H1 (cell line): ENCODE measurements around the gene LRRC4C. TPM values are rescaled to one million over a fixed set of nuclear protein-coding genes. Genes with fewer than 3 reads are reported as not detected.

Experiments used
- CTCF ChIA-PET: fragments of 300-600 bp; sonication (Branson Sonifier 250); formaldehyde crosslinking; loops from one replicate; lab custom pipeline; 2021; ENCODE audit not compliant: partially characterized antibody; lab: Charles Lee
- POLR2A ChIA-PET: fragments of 300-600 bp; sonication (Branson Sonifier 250); formaldehyde crosslinking; loops from one replicate; lab custom pipeline; 2021; ENCODE audit warnings: inconsistent platforms; ENCODE audit not compliant: partially characterized antibody; lab: Charles Lee
- DNase-seq, 2 experiments: peaks; one replicate each; pipeline versions ENCODE4 v3.0.0 to v3.0.0-alpha.2; 2010 to 2022; ENCODE audit warnings: low spot score in 2 of 2, low read depth in 1 of 2, mixed read lengths in 1 of 2
- FAIRE-seq: peaks from 2 replicates; lab custom pipeline; 2011; peaks lifted over from hg19 to GRCh38; lab: Jason Lieb, UNC
- H2AFZ ChIP-seq: 2 replicates; pipeline ENCODE4 v1.8.1; 2012; ENCODE audit warnings: low read length, inconsistent platforms
- H2AK5ac ChIP-seq: 2 replicates; pipeline ENCODE4 v1.6.1; 2013; ENCODE audit warnings: low read depth, low read length
- H2BK120ac ChIP-seq: replicated peaks from 2 replicates; pipeline ENCODE3; 2013; ENCODE audit warnings: low read depth, low read length, inconsistent platforms
- H2BK12ac ChIP-seq: 2 replicates; pipeline ENCODE4 v1.6.1; 2013; ENCODE audit warnings: low read depth, low read length
- H2BK15ac ChIP-seq: 2 replicates; pipeline ENCODE4 v1.6.1; 2013; ENCODE audit warnings: low read length
- H2BK20ac ChIP-seq: 2 replicates; pipeline ENCODE4 v1.6.1; 2013; ENCODE audit warnings: low read length
- H2BK5ac ChIP-seq: 2 replicates; pipeline ENCODE4 v1.6.1; 2013; ENCODE audit warnings: low read depth, low read length
- H3K14ac ChIP-seq: 2 replicates; pipeline ENCODE4 v1.6.1; 2013; ENCODE audit warnings: inconsistent platforms; ENCODE audit not compliant: insufficient read length
- H3K18ac ChIP-seq: 2 replicates; pipeline ENCODE4 v1.6.1; 2013; ENCODE audit warnings: low read length; ENCODE audit errors: extremely low read depth
- H3K23ac ChIP-seq: 2 replicates; pipeline ENCODE4 v1.6.1; 2013; ENCODE audit warnings: inconsistent platforms; ENCODE audit not compliant: insufficient read length
- H3K23me2 ChIP-seq: 2 replicates; pipeline ENCODE4 v1.6.1; 2013; ENCODE audit warnings: low read depth, low read length
- H3K27ac ChIP-seq: 2 replicates; pipeline ENCODE4 v1.6.1; 2011; ENCODE audit warnings: low read depth, low read length, inconsistent platforms
- H3K27me3 ChIP-seq, 4 experiments: replicated peaks in 1 of 4; 1 replicate in 1 of 4; 2 replicates in 3 of 4; pipeline versions ENCODE4 v1.6.1 to v1.8.1; 2011 to 2013; ENCODE audit warnings: low read length in 3 of 4, mild to moderate bottlenecking in 3 of 4, inconsistent platforms in 2 of 4, mixed read lengths in 2 of 4, moderate library complexity in 1 of 4; ENCODE audit not compliant: control insufficient read depth in 3 of 4, insufficient read depth in 3 of 4; ENCODE audit errors: extremely low read depth in 1 of 4
- H3K36me3 ChIP-seq, 4 experiments: 2 replicates each; pipeline versions ENCODE4 v1.6.1 to v1.8.1; 2011 to 2013; ENCODE audit warnings: mild to moderate bottlenecking in 4 of 4, low read length in 3 of 4, moderate library complexity in 2 of 4, control low read depth in 1 of 4, inconsistent platforms in 1 of 4; ENCODE audit not compliant: insufficient read depth in 4 of 4, control insufficient read depth in 2 of 4
- H3K4ac ChIP-seq: replicated peaks from 2 replicates; pipeline ENCODE3; 2013; ENCODE audit warnings: low read length, low read depth, mixed read lengths, inconsistent platforms; ENCODE audit not compliant: insufficient read length
- H3K4me1 ChIP-seq, 4 experiments: replicated peaks in 1 of 4; 1 replicate in 1 of 4; 2 replicates in 3 of 4; pipeline versions ENCODE4 v1.6.1 to v1.8.1; 2011 to 2013; ENCODE audit warnings: low read length in 3 of 4, inconsistent platforms in 2 of 4, mixed read lengths in 1 of 4; ENCODE audit not compliant: insufficient read depth in 4 of 4, control insufficient read depth in 3 of 4
- H3K4me2 ChIP-seq, 2 experiments: 2 replicates each; pipeline versions ENCODE4 v1.6.1 to v1.8.1; 2011 to 2013; ENCODE audit warnings: low read depth in 2 of 2, low read length in 2 of 2, control low read depth in 1 of 2, inconsistent platforms in 1 of 2, mild to moderate bottlenecking in 1 of 2; ENCODE audit not compliant: insufficient read depth in 1 of 2
- H3K4me3 ChIP-seq, 4 experiments: fragments of 200-600, 300-600 bp in 1 of 4; sonication (generic), shearing (Covaris generic), sonication (Bioruptor Twin) in 1 of 4; 2 replicates each; pipeline versions ENCODE4 v1.5.1 to v1.8.1; 2011 to 2016; ENCODE audit warnings: low read length in 4 of 4, low read depth in 3 of 4, control low read depth in 2 of 4, inconsistent platforms in 2 of 4, mild to moderate bottlenecking in 2 of 4, mixed read lengths in 1 of 4, moderate library complexity in 1 of 4; ENCODE audit not compliant: insufficient read depth in 2 of 4; ENCODE audit errors: extremely low read depth in 1 of 4
- H3K56ac ChIP-seq: replicated peaks from 2 replicates; pipeline ENCODE3; 2013; ENCODE audit warnings: low read depth, mild to moderate bottlenecking, mixed read lengths, low read length, inconsistent platforms; ENCODE audit not compliant: insufficient read length
- H3K79me1 ChIP-seq: 2 replicates; pipeline ENCODE4 v1.6.1; 2013; ENCODE audit warnings: low read depth, low read length, control low read depth
- H3K79me2 ChIP-seq, 2 experiments: 2 replicates each; pipeline versions ENCODE4 v1.6.1 to v1.8.1; 2012 to 2013; ENCODE audit warnings: low read length in 2 of 2, mild to moderate bottlenecking in 2 of 2, inconsistent platforms in 1 of 2; ENCODE audit not compliant: insufficient read depth in 2 of 2, control insufficient read depth in 1 of 2
- H3K9ac ChIP-seq, 4 experiments: replicated peaks in 1 of 4; 1 replicate in 1 of 4; 2 replicates in 3 of 4; pipeline versions ENCODE4 v1.6.1 to v1.8.1; 2011 to 2013; ENCODE audit warnings: low read depth in 3 of 4, low read length in 3 of 4, control low read depth in 2 of 4, mild to moderate bottlenecking in 2 of 4, moderate library complexity in 2 of 4, inconsistent platforms in 1 of 4; ENCODE audit errors: extremely low read depth in 1 of 4
- H3K9me3 ChIP-seq, 2 experiments: 2 replicates each; pipeline versions ENCODE4 v1.6.1 to v1.8.1; 2012 to 2013; ENCODE audit warnings: mild to moderate bottlenecking in 2 of 2, moderate library complexity in 2 of 2, control low read depth in 1 of 2, inconsistent platforms in 1 of 2, low read depth in 1 of 2, low read length in 1 of 2, mixed read lengths in 1 of 2; ENCODE audit not compliant: insufficient read depth in 2 of 2
- H4K20me1 ChIP-seq, 2 experiments: replicated peaks in 1 of 2; 2 replicates each; pipeline versions ENCODE3 to v1.8.1; 2011 to 2013; ENCODE audit warnings: inconsistent platforms in 2 of 2, low read length in 2 of 2, mild to moderate bottlenecking in 1 of 2; ENCODE audit not compliant: insufficient read depth in 2 of 2, control insufficient read depth in 1 of 2
- H4K5ac ChIP-seq: 2 replicates; pipeline ENCODE4 v1.6.1; 2013; ENCODE audit warnings: low read length, low read depth, mixed read lengths, inconsistent platforms; ENCODE audit not compliant: insufficient read length
- H4K8ac ChIP-seq: 2 replicates; pipeline ENCODE4 v1.8.0; 2013; ENCODE audit warnings: mild to moderate bottlenecking, moderate library complexity, low read length, inconsistent platforms; ENCODE audit not compliant: insufficient read depth; ENCODE audit errors: extremely low read depth
- H4K91ac ChIP-seq: replicated peaks from 2 replicates; pipeline ENCODE3; 2013; ENCODE audit warnings: low read length, mixed read lengths, inconsistent platforms; ENCODE audit not compliant: insufficient read length
- BACH1 ChIP-seq: IDR thresholded peaks from 2 replicates; pipeline ENCODE4 v1.6.1; 2012; ENCODE audit warnings: low read length, improper control_type of control experiment
- BCL11A ChIP-seq, 2 experiments: IDR thresholded peaks; one replicate each; pipeline ENCODE4 v1.6.1; 2011; ENCODE audit warnings: low read depth in 2 of 2, low read length in 2 of 2, mild to moderate bottlenecking in 2 of 2
- CHD1 ChIP-seq: IDR thresholded peaks from 2 replicates; pipeline ENCODE4 v1.6.1; 2012; ENCODE audit warnings: low read depth, low read length, improper control_type of control experiment
- FOSL1 ChIP-seq: IDR thresholded peaks from 2 replicates; pipeline ENCODE4 v1.6.1; 2011; ENCODE audit warnings: mild to moderate bottlenecking, low read depth, low read length, moderate library complexity; ENCODE audit not compliant: insufficient read depth
- KDM4A ChIP-seq: IDR thresholded peaks from one replicate; pipeline ENCODE4 v1.7.1; 2012; ENCODE audit warnings: low read depth, mild to moderate bottlenecking, moderate library complexity, low read length, inconsistent platforms; ENCODE audit not compliant: severe bottlenecking
- MAX ChIP-seq: IDR thresholded peaks from 2 replicates; pipeline ENCODE4 v1.6.1; 2012; ENCODE audit warnings: inconsistent platforms
- RAD21 ChIP-seq, 2 experiments: IDR thresholded peaks in 1 of 2; conservative IDR thresholded peaks in 1 of 2; 2 replicates each; pipeline ENCODE4 v1.6.1; 2011; ENCODE audit warnings: low read depth in 2 of 2, low read length in 2 of 2, improper control_type of control experiment in 1 of 2, inconsistent platforms in 1 of 2, mild to moderate bottlenecking in 1 of 2, moderate library complexity in 1 of 2
- RBBP5 ChIP-seq: IDR thresholded peaks from 2 replicates; pipeline ENCODE4 v1.7.1; 2012; ENCODE audit warnings: low read depth, mild to moderate bottlenecking, inconsistent platforms, low read length, moderate library complexity, borderline replicate concordance
- RNF2 ChIP-seq: fragments of 200-900, 300-1000 bp; sonication (generic); IDR thresholded peaks from 2 replicates; pipeline ENCODE4 v1.7.1; 2016; ENCODE audit warnings: borderline replicate concordance, low read depth, mild to moderate bottlenecking, antibody characterized with exemption, low read length; ENCODE audit not compliant: poor library complexity, severe bottlenecking; ENCODE audit errors: missing control alignments
- SIRT6 ChIP-seq: IDR thresholded peaks from one replicate; pipeline ENCODE4 v1.7.1; 2012; ENCODE audit warnings: low read length, inconsistent platforms
- SIX5 ChIP-seq: IDR thresholded peaks from 2 replicates; pipeline ENCODE4 v1.6.1; 2011; ENCODE audit warnings: mild to moderate bottlenecking, low read depth, low read length
- SP1 ChIP-seq: IDR thresholded peaks from 2 replicates; pipeline ENCODE4 v1.6.1; 2011; ENCODE audit warnings: low read depth, low read length
- TAF7 ChIP-seq: optimal IDR thresholded peaks from 2 replicates; pipeline ENCODE3; 2011; ENCODE audit warnings: low read depth, mild to moderate bottlenecking, inconsistent platforms, low read length, moderate library complexity, borderline replicate concordance
- WGBS, 2 experiments: shearing (Covaris generic) in 1 of 2; methylation state at CpG; one replicate each; pipeline versions ENCODE4 v1.1.6 to v1.1.7; 2013 to 2015; ENCODE audit warnings: low lambda C conversion rate in 2 of 2, mixed read lengths in 2 of 2, inconsistent platforms in 1 of 2, low coverage in 1 of 2, missing lambda C conversion rate in 1 of 2; ENCODE audit not compliant: insufficient replicate concordance in 2 of 2, insufficient coverage in 1 of 2, insufficient read length in 1 of 2; ENCODE audit errors: extremely low coverage in 1 of 2, missing lambda C conversion rate in 1 of 2; 5-methylcytosine and 5-hydroxymethylcytosine counted together
- polyA plus RNA-seq, 7 experiments: library from polyadenylated mRNA; depleted of rRNA in 3 of 7; stranded (reverse) in 5 of 7; unstranded in 2 of 7; fragments of >200 nt in 5 of 7; fragments of 200-250 nt in 2 of 7; gene quantifications; 1 replicate in 5 of 7; 2 replicates in 1 of 7; 4 replicates in 1 of 7; pipeline versions ENCODE4 v1.2.1 to v1.2.3, GENCODE V29; 2011 to 2013; ENCODE audit warnings: missing spikeins in 2 of 7, mixed read lengths in 2 of 7
- total RNA-seq: library from RNA; stranded (reverse); fragmentation: NEBNext Ultra II Directional; extraction: Animal tissue kit (Norgen Biotek cat#: 25700); gene quantifications from 2 replicates; pipeline ENCODE4 v1.2.1, GENCODE V29; 2021

Gene LRRC4C
- total and polyA plus RNA-seq, 2 of the 8 experiments (the other 6 are each of a cell fraction or from before 2014, with no cell fraction given): 0.23 to 2.2 TPM

- no peak for DNase-seq
- Histone ChIP-seq H3K4me2 (no peak overlapping the region), H2AK5ac (no peak overlapping the region), H3K23ac (no peak overlapping the region), H3K79me2 (no peaks in the 10 kb centered on the region), H3K18ac (no peak overlapping the region), H3K9ac (no peak overlapping the region), H3K9me3 (no peaks in the 10 kb centered on the region; a peak in 1 of 4 replicates), H3K27me3 (no peaks in the 10 kb centered on the region), H3K23me2 (no peaks in the 10 kb centered on the region), H3K56ac (no peak overlapping the region), H3K4me1 (peaks cover 0 to 3% (median 1%) of the 10 kb centered on the region in 4 experiments; a peak in 2 of 7 replicates)
- TF ChIP-seq MAX (no peak), BACH1 (no peak), SP1 (no peak), SIRT6 (no peak), BCL11A (IDR thresholded peaks at IDR 0.05; ENCODE audit: low read depth in 2 of 2, low read length in 2 of 2) (no peak), RNF2 (no peak), FOSL1 (no peak), CHD1 (no peak), RBBP5 (no peak), SIX5 (no peak), KDM4A (no peak), RAD21 (IDR thresholded peaks at IDR 0.05 in 1 of 2, conservative IDR thresholded peaks at IDR 0.05 in 1 of 2; ENCODE audit: low read depth in 2 of 2, low read length in 2 of 2) (no peak), TAF7 (no peak)
- TF ChIP-seq, all 59 proteins: peak for 0
- no peak overlapping the region for H3K4ac ChIP-seq
- H3K4me3 ChIP-seq: no peak overlapping the region
- no peak overlapping the region for H2BK20ac ChIP-seq
- no peak overlapping the region for H4K91ac ChIP-seq
- ChIA-PET CTCF (interaction anchor here (0.7 to 2.3 kb wide), 9 partner anchors 9 to 129 kb away, joined by 3 to 13 read pairs (median 5); no protein-coding TSS in a partner anchor), POLR2A (no interaction called here)
- H4K5ac ChIP-seq: no peak overlapping the region
- WGBS, 2 experiments: 99% methylated on average over 4 of the region's 4 CpGs; no CpG with 5 or more reads in 1 of the 2 experiments
- H2BK12ac ChIP-seq: no peak overlapping the region
- H2BK120ac ChIP-seq: no peak overlapping the region
- H2AFZ ChIP-seq: no peak overlapping the region
- no peaks in the 10 kb centered on the region for H3K36me3 ChIP-seq
- H2BK5ac ChIP-seq: no peak overlapping the region
- H3K14ac ChIP-seq: no peak overlapping the region
- no peak overlapping the region for H2BK15ac ChIP-seq
- H3K79me1 ChIP-seq: no peaks in the 10 kb centered on the region
- H3K27ac ChIP-seq: no peak overlapping the region
- H4K8ac ChIP-seq: no peak overlapping the region
- H4K20me1 ChIP-seq: no peaks in the 10 kb centered on the region
- no peak for FAIRE-seq
Measured at GRCh38 chr11:40166892-40167291, 1292.6 kb downstream of the LRRC4C start.
